Fibroblast of skin of right quadriceps (primary cell): ENCODE measurements around the gene TLN1.

Experiments
- DNase-seq: peaks from one replicate; pipeline ENCODE4 v3.0.0-alpha.2; 2013

Gene TLN1

DNA sequence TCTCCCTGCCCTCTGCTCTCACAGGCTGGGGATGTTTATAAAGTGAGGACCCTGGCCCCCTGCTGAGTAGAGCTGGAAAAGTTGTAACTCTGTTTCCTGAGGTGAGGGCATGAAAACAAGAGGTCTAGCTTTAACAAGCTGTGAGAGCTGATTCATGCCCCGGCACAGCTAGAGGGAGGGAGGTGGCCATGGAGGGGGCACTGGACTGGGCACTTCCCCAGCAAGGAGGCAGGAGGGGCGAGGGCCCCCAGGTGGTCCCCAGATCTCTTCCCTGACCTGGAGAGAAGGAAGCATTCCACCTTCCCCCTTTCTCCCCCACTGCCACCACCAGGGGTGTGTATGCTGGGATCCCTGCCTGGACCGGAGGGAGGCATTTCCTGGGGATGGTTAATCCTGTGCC is 22.3 kb upstream of the TLN1 start, which contains the start of gene MSMP:
Gene MSMP (minus strand): TSS at position 13 of the 400 bp plus-strand sequence. CDS start 147 bp downstream, outside the sequence.
- no peak for DNase-seq

DNA sequence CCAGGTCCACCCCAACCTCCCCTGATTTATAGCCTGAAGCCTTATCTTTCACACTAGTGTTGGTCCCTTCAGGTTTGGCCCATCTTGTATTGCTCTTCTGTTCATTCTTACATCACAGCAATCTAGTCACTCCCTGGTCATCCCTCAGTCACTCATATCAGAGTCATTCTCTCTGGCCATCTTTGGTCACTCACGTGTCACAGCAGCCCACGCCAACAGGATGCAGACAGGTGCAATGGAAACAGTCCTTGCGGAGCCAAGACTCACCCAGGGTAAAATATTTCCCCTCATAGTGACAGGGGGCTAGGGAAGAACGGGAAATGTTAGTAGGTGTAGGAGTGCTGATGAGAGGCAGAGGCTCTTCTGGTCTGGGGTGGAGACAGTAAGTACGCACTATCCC is 21.5 kb upstream of the TLN1 start:
- DNase-seq, result no peak

DNA sequence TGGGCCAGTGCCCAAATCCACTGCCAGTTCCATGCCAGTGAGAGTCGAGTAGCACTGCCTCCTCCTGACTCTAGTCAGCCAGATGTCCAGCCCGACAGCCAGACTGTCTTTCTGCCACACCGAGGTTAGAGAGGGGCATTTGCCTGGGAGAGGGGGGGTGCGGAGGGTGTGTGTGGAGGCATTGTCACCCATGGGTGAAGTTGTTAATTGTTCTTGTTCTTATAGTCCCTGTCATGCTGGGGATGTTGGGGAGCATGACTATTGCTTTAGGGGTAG is 18.2 kb upstream of the TLN1 start:
- no peak for DNase-seq

DNA sequence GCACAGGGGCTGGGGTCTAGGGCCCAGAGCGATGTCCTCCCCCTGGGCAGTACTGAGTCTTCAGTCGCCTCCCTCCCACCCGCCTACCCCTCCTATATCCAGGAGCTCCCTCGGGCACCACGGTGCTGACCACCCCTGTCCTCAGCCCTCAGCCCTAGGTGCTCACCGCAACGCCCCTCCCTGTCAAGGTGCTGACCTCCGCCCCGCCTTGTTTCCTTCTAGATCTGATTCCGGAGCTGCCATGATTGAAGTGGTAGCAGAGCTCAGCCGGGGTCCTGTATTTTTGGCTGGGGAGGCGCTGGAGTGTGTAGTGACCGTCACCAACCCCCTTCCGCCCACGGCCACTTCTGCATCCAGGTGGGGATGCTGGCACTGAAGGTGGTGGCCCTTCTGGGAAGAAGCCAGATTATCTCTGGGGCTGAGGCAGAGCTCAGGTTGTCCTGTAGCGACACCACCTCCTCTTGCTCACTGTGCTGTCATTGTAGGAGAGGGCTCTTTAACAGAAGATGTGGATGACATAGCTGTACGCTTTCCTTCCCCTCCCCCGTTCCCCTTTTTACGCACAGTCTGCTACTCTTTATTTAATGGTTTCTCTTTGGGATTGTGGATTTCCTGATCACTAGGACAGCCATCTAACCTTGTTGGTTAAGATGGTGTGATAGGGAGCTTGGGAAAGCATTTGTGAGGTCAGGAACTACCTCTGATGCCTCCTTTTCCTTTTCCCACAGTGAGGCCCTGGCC is 17.7 kb upstream of the TLN1 start:
- DNase-seq, result no peak

DNA sequence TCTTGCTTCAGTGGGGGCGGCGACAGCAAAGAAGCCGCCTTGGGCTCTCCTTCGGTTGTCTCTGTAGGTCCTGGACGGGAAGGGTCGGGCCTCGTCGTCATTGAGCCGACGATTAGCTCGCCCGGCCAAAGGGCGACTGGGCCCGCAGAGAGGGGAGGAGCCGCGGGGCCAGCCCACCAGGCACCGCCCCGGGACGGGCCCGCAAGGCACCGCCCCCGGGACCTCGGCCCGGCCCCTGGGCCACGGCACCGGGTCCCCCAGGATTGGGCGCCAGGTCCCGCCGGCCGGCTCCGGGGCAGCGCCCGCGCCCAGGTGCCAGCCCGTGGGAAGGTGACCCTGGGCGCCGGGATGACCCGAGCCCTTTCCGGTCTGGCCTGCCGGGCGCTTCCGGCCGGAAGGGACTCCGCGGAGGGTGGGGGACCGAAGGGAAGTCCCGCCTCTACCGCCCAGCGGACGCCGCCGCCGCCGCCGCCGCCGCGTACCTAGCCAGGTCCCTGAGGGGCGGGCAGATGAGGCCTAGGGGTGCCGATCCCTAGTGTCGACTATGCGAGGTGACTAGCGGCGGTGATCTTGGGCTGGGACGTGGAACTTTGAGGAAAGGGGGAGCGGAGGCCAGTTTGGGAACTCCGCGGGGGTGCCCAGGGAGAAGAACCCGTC is 17.0 kb upstream of the TLN1 start, which contains the start of the genes GBA2 and RGP1:
Gene GBA2 (minus strand): TSS at position 371 of the 657 bp plus-strand sequence. CDS start 524 bp downstream, outside the sequence.
Gene RGP1 (plus strand): TSS at position 430 of the 657 bp plus-strand sequence. CDS start 469 bp downstream, outside the sequence.
- DNase-seq, result peak; percentile 53

DNA sequence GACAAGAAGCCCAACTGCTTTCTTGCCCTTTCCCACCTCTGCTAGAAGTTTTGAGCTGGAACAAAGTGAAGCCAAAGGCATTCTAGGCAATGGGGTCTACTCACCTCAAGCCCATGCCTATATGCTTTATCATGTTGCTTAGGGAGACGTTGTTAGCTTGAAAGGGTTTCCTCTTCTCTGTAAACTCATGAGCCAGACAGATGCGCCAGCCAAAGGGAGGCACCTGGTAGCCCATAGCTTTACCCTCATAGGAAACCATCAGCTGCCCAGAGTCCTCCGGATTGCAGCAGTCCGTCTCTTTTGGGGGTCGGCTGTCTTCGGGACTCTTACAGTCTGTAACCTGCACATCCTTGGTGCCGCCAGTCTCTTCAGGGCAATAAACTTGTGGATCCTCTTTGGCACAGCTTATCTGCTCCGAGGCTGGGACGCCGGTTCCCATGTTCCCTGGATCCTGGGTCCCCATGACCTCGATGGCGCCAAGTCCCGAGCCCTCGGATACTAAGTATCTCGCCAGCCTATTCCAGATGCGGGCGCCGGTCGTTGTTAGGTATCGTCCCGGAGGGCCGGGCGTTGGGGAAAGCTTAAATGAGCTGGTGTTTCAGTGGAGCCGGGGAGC is 16.4 kb upstream of the TLN1 start:
- no peak for DNase-seq

DNA sequence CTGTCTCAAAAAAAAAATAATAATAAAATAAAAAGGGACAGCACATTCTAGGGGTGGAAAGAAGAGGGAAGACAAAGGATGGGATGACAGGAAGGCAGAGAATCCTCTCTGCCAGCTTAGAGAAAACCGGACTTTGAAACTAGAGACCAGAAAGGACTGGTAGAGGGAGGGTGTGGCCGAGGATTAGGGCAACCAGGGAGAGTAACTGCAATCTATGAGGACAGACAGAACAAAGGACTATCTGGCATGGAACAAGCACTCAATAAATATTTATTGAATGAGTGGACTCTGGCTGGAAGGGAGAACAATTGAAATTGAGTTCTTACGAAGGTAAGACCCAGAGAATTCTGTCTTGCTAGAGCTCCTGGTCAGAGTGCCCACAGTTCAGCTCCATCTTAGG is 14.6 kb upstream of the TLN1 start:
- no peak for DNase-seq

DNA sequence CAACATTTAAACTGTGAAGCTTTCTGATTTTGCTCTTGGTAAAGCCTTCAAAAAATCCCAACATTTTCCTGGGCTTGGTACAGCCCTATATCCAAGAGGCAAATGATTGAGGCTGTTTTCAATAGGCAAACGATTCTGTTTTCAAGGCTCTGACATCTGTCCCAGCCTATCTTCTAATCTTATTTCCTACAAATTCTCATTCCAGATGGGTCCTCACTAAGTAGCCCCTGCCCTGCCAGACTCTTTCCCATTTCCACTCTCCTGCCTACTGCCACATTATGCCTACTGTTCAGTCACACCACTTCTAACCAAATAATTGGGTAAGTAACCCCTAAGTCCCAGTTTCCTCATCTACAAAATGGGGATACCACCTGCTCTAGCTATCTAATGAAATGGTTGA is 13.6 kb upstream of the TLN1 start:
- no peak for DNase-seq

DNA sequence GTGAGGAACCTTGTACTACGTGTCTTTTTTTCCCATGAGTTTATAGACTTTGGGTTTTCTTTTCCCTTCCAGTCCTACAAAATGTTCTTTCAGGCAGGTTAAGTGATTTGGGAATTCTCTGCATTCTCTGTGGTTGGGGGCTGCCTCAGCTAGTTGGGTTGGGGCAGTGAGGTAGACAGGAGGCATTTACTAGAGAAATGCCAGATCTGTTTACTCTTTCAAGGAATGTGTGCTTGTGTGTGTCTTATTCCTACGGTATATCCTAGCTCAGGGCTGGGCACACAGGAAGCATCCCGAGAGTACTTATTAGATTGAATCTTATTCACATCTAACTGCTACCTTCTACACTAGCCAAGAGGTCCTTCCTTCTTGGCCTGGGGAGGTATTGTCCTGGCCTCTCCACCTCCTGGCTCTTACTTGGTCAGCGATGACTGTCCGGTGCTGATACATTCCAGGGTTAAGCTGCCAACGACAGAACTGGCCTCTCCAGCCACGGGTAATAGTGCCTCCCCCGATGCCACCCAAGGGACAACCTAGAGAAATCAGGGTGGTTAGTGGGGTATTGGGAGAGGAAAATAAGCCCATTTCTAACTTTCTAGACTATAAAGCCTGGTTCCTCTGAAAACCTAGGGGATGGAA is 12.0 kb upstream of the TLN1 start:
- no peak for DNase-seq

DNA sequence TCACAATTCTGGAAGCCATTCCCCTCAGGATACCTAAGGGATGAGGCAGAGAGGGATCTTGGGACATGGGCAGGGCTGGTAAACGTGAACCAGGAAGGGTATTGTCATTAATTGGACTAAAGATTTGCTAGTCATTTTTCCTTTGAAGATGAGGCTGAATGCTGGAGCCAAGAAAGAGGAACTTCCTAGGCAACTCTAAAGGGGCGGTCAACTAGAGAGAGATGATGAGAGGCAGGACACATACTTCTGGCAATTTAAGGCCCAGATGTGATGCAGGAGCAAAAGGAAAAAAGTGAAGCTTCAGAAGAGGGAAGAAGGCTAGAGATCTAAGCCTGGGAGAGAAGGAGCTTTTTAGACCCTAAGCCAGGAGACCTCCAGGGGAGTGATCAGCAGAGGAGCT is 11.5 kb upstream of the TLN1 start:
- no peak for DNase-seq

DNA sequence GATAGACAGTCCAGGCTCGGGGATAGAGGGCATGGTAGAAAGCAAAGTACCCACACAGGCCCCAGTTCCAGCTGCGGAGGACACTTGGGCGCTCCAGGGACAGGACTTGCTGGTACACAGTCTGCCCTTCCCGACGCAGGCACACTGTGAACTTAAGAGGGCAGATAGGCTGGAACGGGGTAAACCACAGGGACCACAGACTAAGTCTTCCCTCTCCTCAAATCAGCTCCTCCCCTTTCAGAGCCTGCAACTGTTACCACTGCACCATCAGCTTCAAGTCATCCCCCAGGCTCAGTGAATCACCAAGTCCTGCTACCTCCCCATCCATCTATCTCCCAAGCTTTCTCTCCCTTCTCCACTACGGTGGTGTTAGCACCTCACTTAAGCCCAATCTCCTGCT is 9.7 kb upstream of the TLN1 start:
- no peak for DNase-seq

DNA sequence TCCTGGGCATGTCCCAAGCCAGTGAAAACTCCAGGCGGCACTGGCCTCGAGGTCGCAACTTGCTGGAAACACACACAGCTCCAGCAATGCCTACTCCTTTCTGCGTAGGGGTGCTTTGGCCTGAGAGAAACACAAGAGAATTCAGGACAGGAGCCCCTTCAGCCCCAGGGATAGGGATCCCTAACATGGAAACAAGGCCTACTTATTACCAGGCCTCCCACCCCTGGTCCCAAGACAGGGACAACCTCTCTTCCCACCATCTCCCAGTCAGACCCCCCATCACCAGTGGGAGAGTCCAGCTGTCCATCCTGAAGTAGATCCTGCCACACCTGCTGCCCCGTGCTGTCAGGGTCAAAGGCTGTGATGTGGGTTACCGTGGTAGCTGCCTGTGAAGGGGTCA is 8.2 kb upstream of the TLN1 start:
- DNase-seq, result no peak

DNA sequence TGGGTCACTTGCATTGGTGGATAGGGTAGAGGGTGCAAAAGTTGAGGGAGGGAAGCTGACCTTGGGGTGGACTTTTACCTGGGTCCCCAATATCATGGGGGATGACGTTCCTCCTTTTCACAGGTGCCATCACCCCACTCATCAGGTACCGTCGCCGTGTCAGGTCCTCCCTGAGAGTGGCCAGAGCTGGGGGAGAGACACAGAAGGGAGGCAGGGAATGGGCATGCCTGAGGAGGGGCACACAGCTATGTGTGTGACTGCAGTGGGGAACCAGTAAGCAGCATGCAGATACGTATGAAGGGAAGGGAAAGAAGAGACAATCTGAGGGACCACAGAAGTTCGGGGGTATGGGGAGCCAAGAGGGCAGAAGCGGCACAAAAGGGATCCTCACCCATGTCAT is 6.9 kb upstream of the TLN1 start:
- no peak for DNase-seq

DNA sequence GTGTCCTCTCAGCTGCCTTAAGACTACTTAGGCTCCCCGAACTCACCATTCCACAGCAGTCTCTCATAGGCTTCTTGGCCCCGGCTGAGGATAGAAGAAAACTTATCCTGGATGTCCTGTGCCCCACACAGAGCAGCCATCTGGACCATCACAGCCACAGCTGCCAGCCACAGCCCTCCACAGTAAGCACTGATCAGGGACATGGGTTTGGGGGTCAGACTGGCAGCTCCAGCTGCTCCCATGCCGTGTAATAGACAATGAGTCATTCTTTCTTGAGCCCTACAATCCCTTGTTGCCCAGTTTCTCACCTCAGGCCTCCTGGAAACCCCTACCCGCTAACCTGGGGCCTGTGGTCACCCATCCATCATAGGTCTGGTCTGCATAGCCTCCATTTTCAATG is 6.2 kb upstream of the TLN1 start:
- DNase-seq, result no peak

DNA sequence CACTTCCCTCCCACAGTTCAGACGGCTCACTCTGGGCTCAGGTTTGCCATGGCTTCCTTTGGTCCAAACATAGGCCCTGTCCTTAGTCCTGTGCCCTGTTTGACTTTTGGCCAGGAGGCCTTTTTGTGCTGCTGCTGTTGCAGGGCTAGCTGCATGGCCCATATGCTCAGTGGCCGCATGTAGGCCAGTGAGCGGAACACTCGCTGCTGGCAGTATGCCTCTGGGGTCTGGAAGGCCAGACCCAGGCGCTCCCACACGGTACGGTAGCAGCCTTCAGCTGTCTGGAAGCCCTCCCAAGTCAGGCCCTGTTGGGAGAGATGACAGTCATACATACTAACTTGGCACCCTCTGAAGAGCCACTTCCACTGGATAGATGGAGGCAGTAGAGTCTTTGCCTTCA is 5.1 kb upstream of the TLN1 start:
- no peak for DNase-seq

DNA sequence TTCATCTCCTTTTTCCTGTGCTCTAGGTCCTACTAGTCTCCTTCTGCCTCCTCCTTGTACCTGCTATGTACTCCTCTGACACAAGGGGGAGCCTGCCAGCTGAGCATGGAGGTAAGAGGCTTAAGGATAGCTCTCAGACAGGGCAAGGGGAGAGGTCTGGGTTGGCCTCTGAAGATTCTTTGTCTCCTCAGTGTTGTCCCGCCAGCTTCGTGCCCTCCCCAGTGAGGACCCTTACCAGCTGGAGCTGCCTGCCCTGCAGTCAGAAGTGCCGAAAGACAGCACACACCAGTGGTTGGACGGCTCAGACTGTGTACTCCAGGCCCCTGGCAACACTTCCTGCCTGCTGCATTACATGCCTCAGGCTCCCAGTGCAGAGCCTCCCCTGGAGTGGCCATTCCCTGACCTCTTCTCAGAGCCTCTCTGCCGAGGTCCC is 4.2 kb upstream of the TLN1 start:
- peak; percentile 69 for DNase-seq

DNA sequence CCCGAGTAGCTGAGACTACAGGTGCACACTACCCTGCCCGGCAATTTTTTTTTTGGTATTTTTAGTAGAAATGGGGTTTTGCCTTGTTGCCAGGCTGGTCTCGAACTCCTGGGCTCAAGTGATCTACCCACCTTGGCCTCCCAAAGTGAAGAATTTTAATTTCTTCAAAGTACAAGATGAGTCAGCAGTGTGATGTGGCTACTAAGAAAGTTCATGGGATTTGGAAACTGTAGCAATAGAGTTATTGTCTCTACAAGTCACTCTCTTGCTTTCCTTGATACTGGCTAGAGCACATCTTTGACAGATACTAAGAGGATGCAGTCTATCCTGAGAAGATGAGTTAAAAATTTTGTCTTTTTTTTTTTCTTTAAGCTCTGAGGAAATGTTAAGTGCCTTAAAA is 2.1 kb upstream of the TLN1 start:
- no peak for DNase-seq

DNA sequence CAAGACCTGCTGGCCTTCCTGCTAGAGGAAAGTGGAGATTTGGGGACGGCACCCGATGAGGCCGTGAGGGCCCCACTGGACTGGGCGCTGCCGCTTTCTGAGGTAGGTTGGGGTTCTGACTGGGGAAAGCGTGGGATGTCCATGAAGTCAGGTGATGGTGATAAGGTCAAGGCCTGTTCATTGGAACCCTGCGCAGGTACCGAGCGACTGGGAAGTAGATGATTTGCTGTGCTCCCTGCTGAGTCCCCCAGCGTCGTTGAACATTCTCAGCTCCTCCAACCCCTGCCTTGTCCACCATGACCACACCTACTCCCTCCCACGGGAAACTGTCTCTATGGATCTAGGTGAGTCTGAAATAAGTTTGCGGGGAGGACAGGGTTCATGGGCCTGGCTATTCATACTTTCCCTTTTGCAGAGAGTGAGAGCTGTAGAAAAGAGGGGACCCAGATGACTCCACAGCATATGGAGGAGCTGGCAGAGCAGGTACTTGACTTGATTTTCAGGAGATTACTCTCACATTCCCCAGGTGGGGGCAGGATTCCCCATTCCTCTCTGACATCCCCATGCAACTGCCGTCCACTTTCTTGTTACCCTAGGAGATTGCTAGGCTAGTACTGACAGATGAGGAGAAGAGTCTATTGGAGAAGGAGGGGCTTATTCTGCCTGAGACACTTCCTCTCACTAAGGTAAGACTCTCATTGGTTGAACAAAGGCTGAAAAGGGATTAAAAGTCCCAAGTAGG is 976 bp upstream of the TLN1 start:
- peak; percentile 63 for DNase-seq

DNA sequence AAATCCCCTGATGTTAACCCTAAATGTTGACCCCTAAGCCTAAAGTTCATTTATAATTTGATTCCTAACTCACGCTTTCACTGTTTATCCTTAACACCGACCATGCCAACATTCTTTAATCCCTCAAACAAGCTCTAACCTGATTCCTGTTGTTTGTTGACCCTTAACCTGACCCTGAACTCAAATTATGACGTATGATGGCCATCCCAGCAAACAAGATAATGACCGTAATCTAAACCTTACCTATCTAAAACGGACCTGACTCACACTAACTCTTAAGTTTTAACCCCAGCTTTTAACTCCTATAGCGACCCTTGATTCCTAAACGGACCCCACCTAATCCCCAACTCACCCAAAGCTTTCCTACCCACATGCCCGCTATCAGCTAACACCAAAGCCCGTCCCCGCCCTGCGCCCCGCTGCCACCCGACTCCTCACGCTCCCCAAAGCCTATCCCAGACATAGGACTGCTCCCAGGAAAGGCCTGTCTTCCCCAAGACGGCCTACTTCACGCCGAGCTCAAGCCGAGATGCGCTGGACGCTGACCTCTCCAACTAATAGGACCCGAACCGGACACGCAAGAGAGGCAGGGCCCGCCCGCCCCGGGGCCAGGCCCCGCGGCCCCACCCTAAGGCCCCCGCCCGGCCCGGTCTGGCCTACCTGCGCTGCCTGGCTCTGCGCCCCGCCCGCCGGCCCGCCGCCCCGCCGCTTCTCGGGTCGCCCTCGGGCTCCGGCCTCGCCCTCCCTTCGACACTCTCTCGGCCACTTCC is 395 bp downstream of the TLN1 start:
- DNase-seq, result no peak

DNA sequence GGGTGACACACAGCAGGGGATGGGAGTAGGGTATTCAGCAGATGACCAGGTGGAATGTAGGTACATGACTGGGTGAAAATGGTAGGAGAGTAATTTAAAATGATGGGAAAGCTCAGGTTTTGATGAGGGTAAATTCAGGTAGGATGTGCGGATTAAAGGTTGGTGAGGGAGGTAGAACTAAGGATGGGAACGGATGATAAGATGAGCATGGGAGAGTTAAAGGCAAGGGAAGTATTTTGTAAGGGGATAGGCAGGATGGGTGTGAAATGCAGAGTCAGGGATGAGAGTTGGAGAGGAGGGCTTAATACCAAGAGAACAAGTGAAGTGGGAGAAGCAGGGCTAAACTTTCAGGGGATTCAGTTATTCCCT is 1.5 kb downstream of the TLN1 start:
- no peak for DNase-seq

DNA sequence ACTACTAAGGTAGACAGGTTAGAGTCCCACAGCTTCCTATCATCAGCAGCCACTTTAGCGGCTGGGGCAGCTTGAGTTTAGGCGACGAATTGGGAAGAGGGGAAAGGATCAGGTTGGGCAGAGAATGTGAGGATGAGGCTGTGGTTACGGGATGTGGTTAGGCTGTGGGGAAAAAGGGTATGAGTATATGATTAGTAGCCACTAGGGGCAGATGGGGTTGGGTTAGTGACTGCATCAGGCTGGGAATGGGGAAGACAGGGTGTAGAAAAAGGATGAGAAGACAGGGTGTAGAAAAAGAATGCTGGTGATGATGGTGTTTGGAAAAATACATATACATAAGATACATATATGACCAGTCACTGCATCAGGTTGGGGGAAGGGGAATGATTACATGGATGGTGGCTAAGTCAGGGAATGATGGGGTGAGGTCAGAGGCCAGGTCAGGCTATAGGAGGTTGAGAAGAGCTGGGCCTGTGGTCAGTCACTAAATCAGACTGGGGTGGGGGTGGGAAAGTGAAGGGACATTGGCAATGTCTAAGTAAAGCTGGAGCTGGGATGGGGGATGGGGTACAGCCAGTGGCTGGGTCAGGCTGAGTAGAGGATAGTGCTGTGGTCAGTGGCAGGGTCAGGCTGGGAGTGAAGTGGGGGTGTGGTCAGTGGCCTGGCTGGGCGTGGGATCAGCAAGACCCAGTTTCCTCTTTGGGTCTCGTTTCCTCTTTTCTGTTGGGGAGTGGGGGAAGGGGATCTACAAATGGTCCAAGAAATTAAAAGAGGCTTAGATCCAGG is 2.1 kb downstream of the TLN1 start:
- peak; percentile 92 for DNase-seq
